ENCODE data around the gene CACNG4. TPM values are rescaled to one million over a fixed set of nuclear protein-coding genes. Genes with fewer than 3 reads are reported as not detected.
A peak's percentile ranks its signal among the peaks of the same experiment; 100 is the strongest.

CACNG4 gene
- total and polyA plus RNA-seq, 2 of the 4 experiments (the other 2 are of a cell fraction): under 0.01 to 0.53 TPM

GRCh38 chr17:66941249-66941648 lies 23.3 kb upstream of the CACNG4 start:
- no peak overlapping the region for H4K8ac ChIP-seq (ENCODE audit: low read depth in 2 of 2, low read length in 2 of 2)
- no peak overlapping the region for H2BK5ac ChIP-seq (ENCODE audit: low read depth, low read length, poor library complexity, severe bottlenecking)
- H3K79me1 ChIP-seq (ENCODE audit: low read depth in 1 of 2, low read length in 2 of 2): no peaks in the 10 kb centered on the region
- no peaks in the 10 kb centered on the region; the same call in 1 of the 2 replicates for H3K9me1 ChIP-seq (ENCODE audit: insufficient read depth, low read length)
- ChIA-PET CTCF (no interaction called here), POLR2A (ENCODE audit: unreplicated experiment) (no interaction called here)
- BruUV-seq (replicated peaks): no TSS peak
- in situ Hi-C loops (cut with MboI; ENCODE audit: low sequenced_read_pairs): no loop called here
- no peak overlapping the region for H2BK15ac ChIP-seq (ENCODE audit: low read depth, low read length)
- peak overlapping the region; percentile 24 for H2AFZ ChIP-seq (replicated peaks; ENCODE audit: low read length, poor library complexity)
- no peak overlapping the region for H3K4ac ChIP-seq (ENCODE audit: low read depth, low read length)
- no peak overlapping the region for H3K27ac ChIP-seq (ENCODE audit: insufficient read depth, low read length)
- ATAC-seq (ENCODE audit: low read depth): no peak
- H3K14ac ChIP-seq (replicated peaks; ENCODE audit: low read depth, low read length): no peak overlapping the region
- no peaks in the 10 kb centered on the region for H4K20me1 ChIP-seq (ENCODE audit: insufficient read depth, low read length)
- dilution Hi-C loops (cut with HindIII; ENCODE audit: low sequenced_read_pairs, unreplicated experiment): no loop called here
- H3K27me3 ChIP-seq (ENCODE audit: control insufficient read depth, insufficient read depth, low read length): peaks cover 40% of the 10 kb centered on the region
- DNase-seq: no peak
- H4K91ac ChIP-seq (ENCODE audit: insufficient read depth, low read depth, low read length): no peak overlapping the region
- H3K36me3 ChIP-seq (ENCODE audit: control insufficient read depth, insufficient read depth, low read length): no peaks in the 10 kb centered on the region
- intact Hi-C loops (cut with micrococcal nuclease): no loop called here
- H3K9ac ChIP-seq (ENCODE audit: low read depth, low read length): no peak overlapping the region
- no peak overlapping the region for H2BK120ac ChIP-seq (ENCODE audit: low read depth, low read length)
- H3K56ac ChIP-seq (ENCODE audit: extremely low read depth, insufficient read depth, low read length): no peak overlapping the region
- H3K18ac ChIP-seq (ENCODE audit: low read depth, low read length): no peak overlapping the region
- peaks cover 14% of the 10 kb centered on the region for H3K9me3 ChIP-seq (ENCODE audit: control insufficient read depth, insufficient read depth, low read length)
- peaks cover 3% of the 10 kb centered on the region; the same call in 1 of the 2 replicates for H3K4me1 ChIP-seq (ENCODE audit: control insufficient read depth, insufficient read depth, low read length)
- H2BK20ac ChIP-seq (ENCODE audit: low read depth, low read length): no peak overlapping the region
- no peak overlapping the region for H3K4me3 ChIP-seq (ENCODE audit: insufficient read depth, low read depth, low read length)
- H3K4me2 ChIP-seq (ENCODE audit: low read depth, low read length): no peak overlapping the region
- no peak overlapping the region for H2AK9ac ChIP-seq (replicated peaks; ENCODE audit: low read depth, low read length, poor library complexity)
- H4K5ac ChIP-seq (ENCODE audit: low read depth, low read length): no peak overlapping the region
- H2AK5ac ChIP-seq (ENCODE audit: low read depth, low read length): no peak overlapping the region
- TF ChIP-seq POLR2A (IDR thresholded peaks at IDR 0.05; ENCODE audit: low read depth, low read length) (no peak), CEBPB (IDR thresholded peaks at IDR 0.05; ENCODE audit: low read depth, low read length) (no peak), NFE2L2 (IDR thresholded peaks at IDR 0.05; ENCODE audit: low read depth, low read length) (no peak), BHLHE40 (IDR thresholded peaks at IDR 0.05; ENCODE audit: low read depth, low read length) (no peak), RCOR1 (IDR thresholded peaks at IDR 0.05; ENCODE audit: insufficient replicate concordance, low read length) (no peak), FOS (IDR thresholded peaks at IDR 0.05; ENCODE audit: low read depth, low read length) (no peak), CHD1 (IDR thresholded peaks at IDR 0.05; ENCODE audit: low read depth, low read length) (no peak), MAFK (IDR thresholded peaks at IDR 0.05; ENCODE audit: low read depth, low read length) (no peak), RFX5 (IDR thresholded peaks at IDR 0.05; ENCODE audit: low read depth, low read length) (no peak), SMC3 (IDR thresholded peaks at IDR 0.05; ENCODE audit: low read depth, low read length) (no peak), MAZ (IDR thresholded peaks at IDR 0.05; ENCODE audit: borderline replicate concordance, low read depth, low read length) (no peak)
- TF ChIP-seq, protein P1, sequence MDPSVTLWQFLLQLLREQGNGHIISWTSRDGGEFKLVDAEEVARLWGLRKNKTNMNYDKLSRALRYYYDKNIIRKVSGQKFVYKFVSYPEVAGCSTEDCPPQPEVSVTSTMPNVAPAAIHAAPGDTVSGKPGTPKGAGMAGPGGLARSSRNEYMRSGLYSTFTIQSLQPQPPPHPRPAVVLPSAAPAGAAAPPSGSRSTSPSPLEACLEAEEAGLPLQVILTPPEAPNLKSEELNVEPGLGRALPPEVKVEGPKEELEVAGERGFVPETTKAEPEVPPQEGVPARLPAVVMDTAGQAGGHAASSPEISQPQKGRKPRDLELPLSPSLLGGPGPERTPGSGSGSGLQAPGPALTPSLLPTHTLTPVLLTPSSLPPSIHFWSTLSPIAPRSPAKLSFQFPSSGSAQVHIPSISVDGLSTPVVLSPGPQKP (IDR thresholded peaks at IDR 0.05; ENCODE audit: borderline replicate concordance, low read depth, low read length): no peak
- WGBS, 2 experiments (ENCODE audit: extremely low coverage in 2 of 2, insufficient read length in 1 of 2): 90% methylated on average over 3 of the region's 3 CpGs; no CpG with 5 or more reads in 1 of the 2 experiments
- no peak overlapping the region for H3K23ac ChIP-seq (ENCODE audit: low read depth, low read length)

Measured in IMR-90 (cell line).